Pons (tissue), 1 donor: ENCODE measurements around the gene DCTN3.
"Not testable (repeated sequence)": the region's sequence is repeated elsewhere in the genome, so short reads cannot be mapped to it uniquely, and the experiment has no call there.

Experiments
- DNase-seq: peaks from one replicate; pipeline ENCODE4 v3.0.0-alpha.2; 2016; ENCODE audit warnings: low spot score

Gene DCTN3

DNA sequence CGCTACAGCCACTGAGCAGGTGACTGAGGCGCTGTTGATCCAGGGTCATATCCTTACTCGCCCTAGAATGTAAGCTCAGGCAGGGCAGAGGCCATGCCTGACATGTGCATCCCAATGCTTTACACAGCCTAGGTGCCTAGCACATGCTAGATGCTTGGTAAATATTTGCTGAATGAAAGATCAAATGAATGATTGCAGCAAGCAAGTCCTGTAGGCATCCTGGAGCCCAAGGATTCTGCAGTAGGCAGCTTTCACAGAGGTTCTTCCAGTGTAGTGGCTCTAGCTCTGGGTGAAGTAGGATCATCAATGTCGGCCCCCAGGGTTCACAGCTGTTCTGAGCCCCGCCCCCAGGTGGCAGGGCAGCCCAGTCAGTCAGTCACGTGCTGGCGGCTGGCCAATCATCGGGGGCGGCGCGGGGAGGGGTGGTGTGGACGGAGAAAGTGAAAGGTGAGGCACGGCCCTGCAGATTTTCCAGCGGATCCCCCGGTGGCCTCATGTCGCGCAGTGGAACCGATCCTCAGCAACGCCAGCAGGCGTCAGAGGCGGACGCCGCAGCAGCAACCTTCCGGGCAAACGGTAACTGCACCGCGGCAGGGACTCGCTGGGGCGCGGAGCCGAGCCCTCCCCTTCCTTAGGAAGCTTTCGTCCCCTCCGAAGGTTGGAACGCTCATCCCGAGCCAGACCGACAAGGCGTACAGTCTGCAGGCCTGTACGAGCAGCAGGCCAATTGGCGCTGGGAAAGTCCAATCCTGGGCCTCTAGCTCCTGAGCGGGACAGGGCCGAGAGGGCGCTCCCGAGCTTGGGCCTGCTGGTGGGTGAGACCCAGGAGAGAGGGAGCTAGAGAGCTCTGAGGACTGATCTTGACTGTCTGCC is 26.2 kb upstream of the DCTN3 start, which contains the start of gene GALT:
Gene GALT (plus strand): TSS at position 465 of the 873 bp plus-strand sequence. CDS start 30 bp downstream, at position 495.
- DNase-seq: peak; percentile 78

DNA sequence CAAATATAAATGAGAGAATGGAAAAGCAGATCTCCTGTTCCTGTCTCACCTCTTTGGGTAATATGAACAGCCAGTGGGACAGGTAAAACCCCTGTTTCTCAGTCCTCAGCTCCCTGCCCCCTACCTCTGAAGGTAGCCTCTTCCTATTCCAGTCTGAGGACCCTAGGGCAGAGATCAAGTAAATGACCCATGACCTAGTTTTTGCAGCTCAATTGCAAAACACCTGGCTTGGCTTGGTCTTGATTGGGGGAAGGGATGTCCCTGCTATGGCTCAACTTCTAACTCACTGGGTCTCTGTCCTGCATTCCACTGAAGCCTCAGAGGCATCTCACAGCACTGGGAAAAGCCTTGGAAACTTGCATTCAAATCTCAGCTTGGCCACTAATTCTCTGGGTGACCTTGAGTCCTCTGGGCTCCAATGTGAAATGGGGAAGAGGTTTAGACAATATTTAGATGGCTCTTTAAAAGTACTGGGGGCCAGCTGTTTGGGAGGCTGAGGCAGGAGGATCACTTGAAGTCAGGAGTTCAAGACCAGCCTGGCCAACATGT is 24.5 kb upstream of the DCTN3 start:
- DNase-seq: no peak

DNA sequence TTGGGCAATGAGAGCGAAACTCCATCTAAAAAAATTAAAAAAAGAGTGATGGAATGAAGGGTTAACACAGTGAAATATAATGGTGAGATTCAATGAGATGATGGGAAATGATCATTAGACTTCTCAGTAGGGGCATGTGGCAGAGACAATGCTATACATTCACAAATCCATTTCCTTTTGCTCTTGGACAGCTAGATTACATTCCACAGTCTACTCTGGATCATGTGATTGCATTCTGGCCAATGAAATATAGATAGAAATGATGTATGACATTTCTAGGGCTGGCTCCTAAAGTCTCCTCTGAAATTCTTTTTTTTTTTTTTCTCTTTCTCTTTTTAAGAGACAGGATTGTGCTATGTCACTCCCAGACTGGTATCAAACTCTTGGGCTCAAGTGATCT is 22.4 kb upstream of the DCTN3 start:
- no peak for DNase-seq

DNA sequence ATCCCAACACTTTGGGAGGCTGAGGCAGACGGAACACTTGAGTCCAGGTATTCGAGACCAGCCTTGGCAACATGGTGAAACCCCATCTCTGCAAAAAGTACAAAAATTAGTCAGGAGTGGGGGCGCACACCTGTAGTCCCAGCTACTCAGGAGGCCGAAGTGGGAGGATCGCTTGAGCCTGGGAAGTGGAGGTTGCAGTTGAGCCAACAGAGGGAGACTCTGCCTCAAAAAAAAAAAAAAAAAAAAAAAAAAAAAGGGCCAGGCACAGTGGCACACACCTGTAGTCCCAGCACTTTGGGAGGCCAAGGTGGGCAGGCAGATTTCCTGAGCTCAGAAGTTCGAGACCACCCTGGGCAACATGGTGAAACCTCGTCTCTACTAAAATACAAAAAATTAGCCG is 19.0 kb upstream of the DCTN3 start:
- not testable (repeated sequence) for DNase-seq

DNA sequence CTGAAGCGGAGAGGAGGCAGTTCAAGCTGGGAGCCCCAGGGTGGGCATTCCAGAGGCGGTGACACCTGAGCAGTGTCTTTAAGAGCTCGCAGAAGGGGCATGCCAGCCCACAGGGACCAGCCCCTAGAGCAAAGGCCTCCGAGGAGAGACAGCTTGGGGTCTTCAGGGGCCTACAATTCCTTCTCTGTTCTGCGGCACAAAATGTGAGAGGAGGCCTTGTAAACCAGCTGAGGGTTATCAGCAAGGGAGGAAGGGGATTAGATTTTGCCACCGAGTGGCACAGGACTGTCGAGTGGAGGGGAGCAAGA is 17.8 kb upstream of the DCTN3 start:
- no peak for DNase-seq

DNA sequence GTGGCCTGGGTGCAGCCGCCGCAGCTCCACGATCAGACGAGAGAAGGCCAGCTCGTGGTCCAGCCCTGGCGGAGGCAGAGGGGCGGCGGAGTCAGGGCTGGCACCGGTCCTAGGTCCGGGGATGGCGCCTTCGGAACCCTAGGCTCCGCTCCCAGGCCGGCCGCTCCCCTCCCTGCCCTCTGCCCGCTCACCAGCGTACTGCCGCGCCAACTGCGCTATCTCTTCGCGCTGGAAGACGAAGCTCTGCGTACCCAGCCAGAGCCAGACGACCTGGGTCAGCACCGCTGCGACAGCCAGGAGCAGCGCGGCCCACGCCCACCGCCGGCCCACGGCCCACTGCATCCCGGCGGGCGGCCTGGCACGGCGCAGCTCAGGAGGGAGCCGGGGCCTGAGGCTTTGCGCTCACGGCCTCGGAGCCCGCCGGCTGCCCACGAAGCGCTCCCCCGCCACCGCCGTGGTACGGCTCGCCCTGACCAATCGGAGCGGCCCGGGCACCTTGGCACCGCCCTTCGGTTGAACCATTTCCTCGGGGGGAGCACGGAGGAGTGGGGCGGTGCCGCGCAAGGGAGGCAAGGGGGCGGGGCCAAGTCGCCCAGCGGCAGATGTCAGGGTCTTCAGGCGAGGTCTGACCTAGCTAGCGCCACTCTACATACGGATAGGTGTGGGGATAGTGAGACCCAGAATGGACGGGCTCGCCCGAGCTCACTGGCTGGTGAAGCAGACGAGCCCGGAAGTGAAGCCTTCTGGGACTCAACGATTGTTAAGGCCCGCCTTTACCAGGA is 17.3 kb upstream of the DCTN3 start, which contains the start of gene SIGMAR1:
Gene SIGMAR1 (minus strand): TSS at position 432 of the 782 bp plus-strand sequence. CDS start 90 bp downstream, at position 342.
- peak; percentile 93 for DNase-seq

DNA sequence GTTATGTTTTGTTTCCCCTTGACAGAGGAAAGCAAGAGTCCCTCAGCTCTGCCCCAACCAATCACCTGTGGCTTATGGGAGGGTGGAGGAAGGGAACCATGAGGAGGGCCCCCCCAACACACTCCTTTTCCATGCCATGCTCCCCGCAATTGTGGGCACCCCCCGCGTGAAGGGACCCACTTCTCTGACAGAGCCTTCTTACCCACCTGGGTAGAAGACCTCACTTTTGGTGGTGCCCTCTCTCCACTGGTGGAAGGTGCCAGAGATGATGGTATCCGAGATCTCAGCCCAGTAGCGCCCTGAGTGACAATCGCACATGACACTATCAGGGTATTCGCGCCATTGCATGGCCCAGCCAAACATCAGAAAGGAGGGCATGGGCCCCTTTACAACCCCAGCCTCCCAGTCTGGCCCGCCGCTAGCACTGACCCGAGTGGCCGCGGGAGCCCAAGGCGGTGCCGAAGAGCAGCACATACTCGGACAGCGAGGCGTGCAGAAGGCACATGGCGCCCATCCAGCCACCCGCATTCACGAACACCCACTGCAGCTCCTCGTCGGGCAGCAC is 16.6 kb upstream of the DCTN3 start:
- no peak for DNase-seq

DNA sequence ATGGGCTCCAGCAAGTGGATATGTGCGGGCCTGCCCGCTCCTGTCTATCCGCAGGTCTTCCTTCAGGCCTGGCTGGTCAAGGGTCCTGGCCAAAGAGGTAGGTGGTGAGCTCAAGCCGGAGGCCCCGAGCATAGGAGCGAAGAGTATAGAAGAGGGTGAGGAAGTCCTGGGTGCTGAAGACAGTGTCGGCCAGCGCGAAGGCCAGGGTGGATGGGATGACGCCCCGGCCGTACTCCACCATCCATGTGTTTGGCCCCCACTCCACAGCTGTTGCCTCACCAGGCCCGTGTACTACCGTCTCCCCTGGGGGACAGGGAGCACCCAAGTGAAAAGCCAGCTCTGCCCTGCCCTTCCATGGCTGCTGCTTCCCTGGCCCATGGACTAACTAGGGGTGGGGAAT is 15.3 kb upstream of the DCTN3 start:
- DNase-seq: no peak

DNA sequence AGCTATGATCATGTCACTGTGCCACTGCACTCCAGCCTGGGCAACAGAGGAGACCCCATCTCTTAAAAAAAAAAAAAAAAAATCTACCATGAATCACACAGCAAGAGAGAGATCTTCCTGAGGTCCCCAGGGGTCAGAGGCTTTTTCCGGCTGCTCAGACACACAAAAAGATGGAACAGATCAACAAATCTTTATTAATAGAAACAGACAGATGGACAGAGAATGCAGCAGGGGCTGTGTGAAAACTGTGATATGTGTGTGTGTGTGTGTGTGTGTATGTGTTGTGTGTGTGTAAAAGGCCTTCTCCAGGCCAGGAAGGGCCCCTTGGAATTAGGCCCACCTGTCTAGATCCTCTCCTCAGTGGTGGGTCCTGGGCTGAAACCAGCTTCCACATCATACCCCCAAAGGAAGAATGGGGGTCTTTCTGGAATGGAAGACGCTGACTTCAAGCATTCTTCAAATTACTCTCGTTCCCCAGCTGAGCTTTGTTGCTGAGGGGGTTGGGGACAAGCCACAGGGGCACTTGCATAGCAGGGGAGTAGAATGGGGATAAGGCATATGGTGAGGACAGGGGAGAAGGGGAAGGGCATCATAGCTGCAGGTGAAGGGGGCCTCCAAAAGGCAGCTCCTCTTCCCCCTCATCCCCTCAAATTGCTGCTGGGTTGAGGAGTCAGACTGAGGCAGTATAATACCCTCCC is 14.4 kb upstream of the DCTN3 start:
- DNase-seq: no peak

DNA sequence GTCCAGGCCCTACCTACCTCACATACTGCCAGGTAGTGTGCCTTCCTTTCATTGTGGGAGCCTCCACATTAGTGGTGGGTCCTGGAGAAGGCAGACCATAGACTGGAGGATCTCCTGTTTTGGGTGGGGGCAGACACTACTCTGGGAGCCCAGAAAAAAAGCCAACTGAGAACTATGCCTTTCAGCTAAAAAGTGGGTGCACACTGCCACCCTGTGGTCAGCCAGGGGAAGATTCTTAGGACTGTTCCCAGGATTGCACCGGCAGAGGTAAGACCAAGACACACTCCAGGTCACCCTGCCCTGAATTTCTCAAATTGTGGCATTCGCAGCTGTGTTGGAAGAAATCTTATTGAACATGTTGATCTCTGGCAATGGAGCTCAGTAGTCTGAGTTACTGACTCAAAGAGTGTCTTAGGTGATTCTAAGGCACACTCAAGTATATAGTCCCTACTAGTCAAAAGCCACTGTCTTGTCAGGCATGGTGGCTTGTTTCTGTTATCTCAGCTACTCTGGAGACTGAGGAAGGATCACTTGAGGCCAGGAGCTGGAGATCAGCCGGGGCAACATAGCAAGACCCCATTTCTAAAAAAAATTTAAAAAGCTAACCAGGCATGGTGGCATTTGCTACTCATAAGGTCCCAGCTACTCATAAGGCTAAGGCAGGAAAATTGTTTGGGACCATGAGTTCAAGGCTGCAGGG is 13.7 kb upstream of the DCTN3 start:
- DNase-seq: peak; percentile 72

DNA sequence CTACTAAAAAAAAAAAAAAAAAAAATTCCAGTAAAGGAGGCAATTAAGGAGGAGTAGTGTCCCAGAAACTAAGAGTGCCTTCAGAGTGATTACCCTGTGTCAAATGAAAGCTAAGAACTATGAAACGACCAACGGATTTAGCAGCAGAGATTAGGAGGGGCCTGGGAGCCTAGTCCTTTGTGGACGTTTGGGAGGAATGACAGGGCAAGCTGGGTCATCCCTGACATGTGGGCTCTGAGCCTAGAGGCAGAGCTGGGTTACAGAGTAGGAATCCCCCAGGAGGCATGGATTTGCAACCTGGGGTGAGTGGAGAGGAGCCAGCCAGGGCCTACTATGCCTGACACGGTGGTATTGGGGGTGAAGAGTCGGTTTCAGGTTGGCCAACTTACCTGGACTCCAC is 12.9 kb upstream of the DCTN3 start:
- DNase-seq: no peak

DNA sequence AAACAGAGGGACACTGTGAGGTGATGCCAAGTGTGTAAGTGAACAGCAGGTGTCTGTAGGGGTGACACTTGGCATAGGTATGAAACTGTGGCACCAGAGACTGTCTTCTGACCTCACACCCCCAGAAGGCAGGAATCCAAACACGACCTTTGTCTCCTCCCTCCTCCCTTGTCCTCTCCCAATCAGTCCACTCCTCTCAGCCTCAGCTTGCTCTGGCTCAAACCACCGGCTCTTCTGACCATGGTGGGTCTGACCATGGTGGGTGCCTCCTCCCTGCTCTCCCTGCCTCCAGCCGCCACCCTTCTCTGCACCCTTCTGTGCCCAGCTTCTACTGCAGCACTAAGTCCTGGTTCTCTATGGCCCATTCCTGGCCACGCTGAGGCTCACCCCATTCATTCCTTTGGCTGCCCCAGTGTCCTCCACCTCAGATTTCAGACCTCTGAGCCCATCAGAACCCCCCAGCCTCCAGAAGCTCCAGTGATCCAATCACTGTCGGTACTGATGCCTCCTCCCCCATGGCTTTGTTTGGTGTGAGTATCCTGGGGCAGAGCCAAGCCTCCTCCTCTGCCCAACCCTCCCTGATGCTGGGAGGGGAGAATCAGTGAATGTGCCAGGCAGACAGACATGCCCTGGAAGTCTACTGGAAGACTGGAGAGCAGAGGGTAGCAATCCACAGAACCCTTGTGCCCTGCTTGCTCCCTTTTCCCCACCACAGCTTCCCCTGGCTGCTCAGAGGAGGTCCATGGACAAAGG is 10.3 kb upstream of the DCTN3 start:
- no peak for DNase-seq

DNA sequence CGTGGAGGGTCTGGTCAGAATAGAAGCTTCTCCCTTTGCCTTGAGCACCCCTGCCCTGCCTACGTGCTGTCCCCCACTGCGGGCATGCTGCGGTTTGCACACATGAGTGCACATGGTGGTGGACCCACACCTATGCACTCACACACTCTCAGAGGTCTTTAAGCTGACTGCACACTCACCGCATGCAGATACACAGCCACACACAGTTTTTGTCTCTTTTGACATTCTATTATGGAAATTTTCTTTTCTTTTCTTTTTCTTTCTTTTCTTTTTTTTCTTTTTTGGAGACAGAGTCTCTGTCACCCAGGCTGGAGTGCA is 9.2 kb upstream of the DCTN3 start:
- DNase-seq: no peak

DNA sequence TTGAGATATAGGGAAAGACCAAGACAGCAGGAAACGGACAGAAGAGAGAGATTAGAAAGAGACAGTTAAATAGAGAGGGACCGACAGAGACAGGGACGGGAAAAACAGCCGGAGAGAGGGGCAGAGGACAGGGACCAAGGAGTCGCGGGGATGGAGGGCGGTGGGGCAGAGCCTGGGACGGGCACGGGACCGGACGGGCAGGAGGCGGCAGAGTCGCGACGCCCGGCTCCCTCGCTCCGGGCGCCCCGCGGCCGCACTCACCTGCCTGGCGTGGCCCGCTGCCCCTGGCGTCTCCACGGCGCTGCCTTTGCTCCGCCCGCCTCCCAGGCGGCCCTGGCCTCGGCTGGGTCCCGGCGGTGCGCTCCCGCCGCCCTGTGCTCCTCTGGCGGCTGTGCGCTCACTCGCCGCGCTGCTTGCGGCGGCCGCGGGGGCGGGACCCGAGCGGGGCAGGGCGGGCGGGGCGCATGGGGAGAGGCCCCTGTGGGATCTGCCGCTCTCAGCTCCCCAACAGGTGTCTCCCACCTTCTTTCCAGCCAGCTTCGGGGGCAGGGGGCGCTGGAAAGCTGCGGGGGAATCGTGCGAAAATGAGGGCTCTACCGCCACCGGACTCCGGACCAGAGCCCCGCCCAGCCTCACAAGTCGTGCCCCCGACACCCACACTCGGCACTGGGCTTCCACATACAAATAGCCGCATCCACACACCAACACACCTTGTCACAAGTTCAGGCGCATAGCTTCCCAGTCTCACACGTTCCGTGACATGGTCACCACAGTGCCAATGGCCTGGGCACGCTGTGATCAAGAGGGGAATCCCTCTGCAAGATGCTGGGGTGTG is 8.6 kb upstream of the DCTN3 start, which contains the start of gene ARID3C:
Gene ARID3C (minus strand): TSS at position 411 of the 835 bp plus-strand sequence. CDS start 1,052 bp downstream, outside the sequence.
- DNase-seq: no peak

DNA sequence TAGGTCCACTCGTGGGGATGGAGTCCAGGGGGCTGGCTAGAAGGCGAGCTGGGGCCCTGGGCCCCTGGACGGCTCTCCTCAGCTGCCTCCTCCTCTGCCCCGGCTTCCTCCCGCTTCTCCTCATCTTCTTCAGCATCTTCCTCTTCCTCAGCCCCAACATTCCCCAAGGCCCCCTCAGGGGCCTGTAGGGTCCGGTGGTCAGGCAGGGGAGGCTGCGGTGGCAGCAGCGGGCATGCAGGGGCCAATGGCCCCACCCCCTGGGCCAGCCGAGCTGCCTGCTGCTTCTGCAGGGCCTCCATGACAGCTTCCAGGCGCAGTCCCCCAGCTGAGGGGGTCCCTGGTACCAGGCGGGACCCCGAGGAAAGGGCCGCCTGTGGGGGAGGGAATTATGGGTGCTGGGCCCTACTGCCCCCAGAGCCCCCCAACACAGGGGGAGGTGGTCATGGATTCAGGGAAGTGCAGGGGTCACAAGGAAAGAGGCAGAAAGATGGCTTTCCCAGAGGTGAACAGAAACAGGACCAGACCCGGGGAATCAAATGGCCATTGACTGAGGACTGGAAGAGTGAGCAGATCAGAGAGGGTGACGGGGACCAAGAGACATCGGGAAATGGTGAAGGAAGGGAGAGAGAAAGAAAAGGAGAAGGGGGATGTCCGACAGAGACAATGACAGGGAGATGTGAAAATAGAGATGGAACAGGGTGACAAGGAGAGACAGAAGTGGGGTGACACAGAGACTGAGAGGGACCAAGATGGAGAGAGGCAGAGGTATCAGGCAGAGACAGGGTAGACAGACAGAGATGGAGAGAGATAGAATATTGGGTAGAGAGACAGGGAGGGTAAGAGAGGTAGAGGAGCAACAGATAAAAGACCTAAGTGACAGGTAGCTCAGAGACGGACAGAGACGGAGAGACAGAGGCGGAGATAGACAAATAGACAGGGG is 7.7 kb upstream of the DCTN3 start:
- no peak for DNase-seq

DNA sequence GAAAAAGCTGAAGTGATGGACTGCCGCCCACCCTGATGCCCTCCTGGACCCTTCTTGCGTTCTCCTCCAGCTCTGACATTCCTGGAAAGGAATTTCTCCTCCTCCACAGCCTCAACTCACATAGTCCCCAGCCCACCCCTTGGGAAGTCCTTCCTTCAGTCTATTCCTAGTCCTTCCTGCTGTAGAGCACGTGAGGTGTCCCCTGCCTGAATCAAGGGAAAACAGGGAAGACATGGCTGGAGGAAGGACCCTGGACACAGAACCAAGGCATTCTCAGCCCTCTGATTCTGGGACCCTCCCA is 4.8 kb upstream of the DCTN3 start:
- DNase-seq: no peak

DNA sequence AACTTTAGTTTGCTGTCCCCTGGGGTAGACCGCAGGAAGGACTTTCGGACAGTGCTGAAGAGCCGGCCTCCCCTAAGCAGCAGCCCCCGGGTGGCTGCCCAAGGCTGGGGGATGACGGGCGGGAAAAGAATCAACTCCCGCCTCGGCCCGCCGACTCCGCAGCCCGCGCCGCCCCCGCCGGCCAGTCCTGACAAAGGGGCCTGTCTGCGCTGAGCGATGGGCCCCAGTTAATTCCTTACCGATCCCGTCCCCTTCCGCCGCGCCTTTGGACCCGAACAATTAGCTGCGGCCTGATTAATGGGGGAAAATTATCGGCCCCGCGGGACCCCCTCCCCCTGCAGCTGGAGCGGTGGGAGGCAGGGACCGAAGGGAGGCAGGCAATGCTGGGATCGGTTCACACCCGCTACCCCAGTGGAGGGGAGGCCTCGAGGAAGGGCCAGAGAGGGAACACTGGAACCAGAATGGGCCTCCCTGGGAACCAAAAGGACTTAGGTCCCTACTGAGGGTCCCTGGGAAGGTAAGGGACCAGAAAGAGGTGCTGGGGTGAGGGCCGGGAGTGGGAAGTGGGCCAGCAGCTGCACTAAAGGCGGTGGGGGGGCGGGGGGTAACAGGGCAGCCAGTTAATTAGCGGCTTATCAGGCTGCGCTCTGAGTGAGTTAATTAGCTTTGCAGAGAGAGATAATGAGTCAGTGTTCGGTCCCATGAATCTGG is 4.3 kb upstream of the DCTN3 start:
- no peak for DNase-seq
